Neural cell (in vitro differentiated cells): ENCODE measurements around the gene BTBD6. TPM values are rescaled to one million over a fixed set of nuclear protein-coding genes. Genes with fewer than 3 reads are reported as not detected.

Experiments used
- H2AFZ ChIP-seq: fragments of 200-600, 300-800 bp; sonication (generic), shearing (Covaris generic); 2 replicates; pipeline ENCODE4 v1.6.0; 2014; ENCODE audit warnings: low read depth, mild to moderate bottlenecking, antibody characterized with exemption, low read length, moderate library complexity
- H3F3A ChIP-seq: fragments of 200-600 bp; shearing (Covaris generic); 2 replicates; pipeline ENCODE4 v1.6.1; 2016; ENCODE audit warnings: mild to moderate bottlenecking, moderate library complexity, mixed read lengths, antibody characterized with exemption, low read length; ENCODE audit not compliant: insufficient read depth, poor library complexity, severe bottlenecking
- H3K27ac ChIP-seq: fragments of 200-600, 300-800 bp; sonication (generic), shearing (Covaris generic); 2 replicates; pipeline ENCODE4 v1.5.1; 2014; ENCODE audit warnings: mild to moderate bottlenecking, low read length, moderate library complexity
- H3K27me3 ChIP-seq: fragments of 300-800, 200-600 bp; sonication (generic), shearing (Covaris generic); 2 replicates; pipeline ENCODE4 v1.6.0; 2014; ENCODE audit warnings: mild to moderate bottlenecking, low read depth, low read length, moderate library complexity; ENCODE audit not compliant: insufficient read depth
- H3K36me3 ChIP-seq: fragments of 300-800, 200-600 bp; sonication (generic), shearing (Covaris generic); 2 replicates; pipeline ENCODE4 v1.5.1; 2014; ENCODE audit warnings: mild to moderate bottlenecking, antibody characterized with exemption, low read length, moderate library complexity; ENCODE audit not compliant: insufficient read depth
- H3K4me2 ChIP-seq: fragments of 300-800, 200-600 bp; sonication (generic), shearing (Covaris generic); 2 replicates; pipeline ENCODE4 v1.6.0; 2014; ENCODE audit warnings: mild to moderate bottlenecking, low read length
- H3K4me3 ChIP-seq: fragments of 300-800, 200-600 bp; sonication (generic), shearing (Covaris generic); 2 replicates; pipeline ENCODE4 v1.5.1; 2014; ENCODE audit warnings: mild to moderate bottlenecking, low read length, moderate library complexity
- H3K79me2 ChIP-seq: fragments of 200-600 bp; shearing (Covaris generic); replicated peaks from 2 replicates; pipeline ENCODE4 v1.6.0; 2014; ENCODE audit warnings: mild to moderate bottlenecking, low read length, moderate library complexity; ENCODE audit not compliant: insufficient read depth
- H3K9ac ChIP-seq: fragments of 300-800, 200-600 bp; sonication (generic), shearing (Covaris generic); 2 replicates; pipeline ENCODE4 v1.6.1; 2016; ENCODE audit warnings: mild to moderate bottlenecking, low read length, mixed read lengths
- H3K9me2 ChIP-seq: fragments of 200-600 bp; shearing (Covaris generic); 2 replicates; pipeline ENCODE4 v1.6.1; 2016; ENCODE audit warnings: mild to moderate bottlenecking, low read length, mixed read lengths; ENCODE audit not compliant: insufficient read depth
- H3K9me3 ChIP-seq: fragments of 200-600, 300-800 bp; sonication (generic), shearing (Covaris generic); 2 replicates; pipeline ENCODE4 v1.6.1; 2016; ENCODE audit warnings: mild to moderate bottlenecking, mixed run types, low read length, moderate library complexity, mixed read lengths
- H4K20me1 ChIP-seq: fragments of 200-600 bp; shearing (Covaris generic); 2 replicates; pipeline ENCODE4 v1.6.1; 2016; ENCODE audit warnings: mild to moderate bottlenecking, mixed run types; ENCODE audit not compliant: insufficient read depth
- EP300 ChIP-seq: fragments of 450-650 bp; conservative IDR thresholded peaks from 2 replicates; pipeline ENCODE4 v1.6.1; 2014; ENCODE audit warnings: antibody characterized with exemption, mild to moderate bottlenecking, moderate library complexity; ENCODE audit not compliant: poor library complexity, severe bottlenecking
- EZH2 ChIP-seq: fragments of 200-600, 300-800 bp; shearing (Covaris generic), sonication (generic); IDR thresholded peaks from 2 replicates; pipeline ENCODE4 v1.6.1; 2014; ENCODE audit warnings: antibody characterized with exemption, low read length, borderline replicate concordance, mild to moderate bottlenecking; ENCODE audit not compliant: insufficient read depth, poor library complexity, severe bottlenecking
- MXI1 ChIP-seq: fragments of 450-650 bp; conservative IDR thresholded peaks from 2 replicates; pipeline ENCODE4 v1.6.1; 2014; ENCODE audit warnings: antibody characterized with exemption, mild to moderate bottlenecking; ENCODE audit not compliant: poor library complexity, severe bottlenecking
- POLR2AphosphoS5 ChIP-seq: IDR thresholded peaks from 2 replicates; pipeline ENCODE4 v1.6.1; 2012
- RAD21 ChIP-seq: fragments of 450-650 bp; conservative IDR thresholded peaks from 2 replicates; pipeline ENCODE4 v1.6.1; 2014; ENCODE audit warnings: antibody characterized with exemption, mild to moderate bottlenecking, moderate library complexity
- SMC3 ChIP-seq: fragments of 450-650 bp; conservative IDR thresholded peaks from 2 replicates; pipeline ENCODE4 v1.6.1; 2014; ENCODE audit warnings: antibody characterized with exemption, mild to moderate bottlenecking, moderate library complexity; ENCODE audit not compliant: poor library complexity
- TAF1 ChIP-seq: IDR thresholded peaks from 2 replicates; pipeline ENCODE4 v1.6.1; 2012; ENCODE audit warnings: low read depth
- polyA plus RNA-seq: library from polyadenylated mRNA; depleted of rRNA; stranded (reverse); fragments of >200 nt; gene quantifications from 2 replicates; pipeline ENCODE4 v1.2.3, GENCODE V29; 2014
- TF ChIP-seq, protein P1 (sequence below): fragments of 450-650 bp; IDR thresholded peaks from 2 replicates; pipeline ENCODE4 v1.5.1; 2014; ENCODE audit warnings: antibody characterized with exemption, mild to moderate bottlenecking, moderate library complexity; ENCODE audit not compliant: poor library complexity, severe bottlenecking

Gene BTBD6
- polyA plus RNA-seq, 1 donor from 2014 or later = 94.1 TPM

DNA sequence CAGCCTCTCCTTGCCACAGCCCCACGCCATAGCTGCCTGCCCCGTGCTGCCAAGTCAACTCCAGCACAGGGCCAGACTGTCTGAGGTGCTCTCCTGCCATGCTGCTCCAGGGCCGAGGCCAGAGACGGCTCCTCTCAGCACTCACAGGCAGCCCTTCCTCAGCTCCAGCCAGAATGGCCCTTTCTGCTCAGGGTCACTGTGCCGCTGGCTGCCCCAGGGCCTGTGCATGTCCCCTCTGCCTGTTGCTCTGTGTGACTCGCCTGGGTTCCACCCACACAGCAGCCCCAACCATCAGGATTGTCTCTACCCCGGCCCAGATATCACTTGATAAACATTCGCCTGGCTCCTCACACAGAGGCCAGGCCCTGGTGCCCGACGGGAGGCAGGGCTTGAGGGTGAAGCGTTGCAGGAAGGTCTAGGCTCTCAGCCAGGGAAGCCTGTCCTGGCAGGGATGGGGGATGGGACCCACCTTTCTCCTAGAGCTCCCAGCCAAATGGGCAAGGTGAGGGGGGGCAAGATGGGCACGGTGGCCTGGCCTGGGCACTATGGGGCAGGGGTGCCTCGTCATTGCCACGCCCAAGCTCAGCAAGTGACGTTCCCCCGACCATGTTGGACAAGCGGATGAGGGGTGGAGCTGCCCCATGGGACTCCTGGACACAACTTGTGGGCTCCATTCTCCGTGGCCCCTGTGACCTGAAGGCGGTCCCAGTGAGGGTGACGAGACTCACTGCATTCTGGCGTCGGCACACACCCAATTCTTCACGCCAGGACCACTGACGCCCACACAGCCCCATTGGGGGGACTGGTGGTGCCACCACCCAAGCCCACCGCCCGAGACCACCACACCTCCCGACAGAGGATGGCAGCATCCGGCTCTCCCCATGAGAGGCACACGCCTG lies 27.4 kb upstream of the BTBD6 start:
- TF ChIP-seq EP300 = no peak
- no peak for TF ChIP-seq SMC3
- TF ChIP-seq EZH2 = no peak
- TF ChIP-seq MXI1 = no peak
- TF ChIP-seq TAF1 = no peak
- TF ChIP-seq RAD21 = no peak
- TF ChIP-seq, protein P1, sequence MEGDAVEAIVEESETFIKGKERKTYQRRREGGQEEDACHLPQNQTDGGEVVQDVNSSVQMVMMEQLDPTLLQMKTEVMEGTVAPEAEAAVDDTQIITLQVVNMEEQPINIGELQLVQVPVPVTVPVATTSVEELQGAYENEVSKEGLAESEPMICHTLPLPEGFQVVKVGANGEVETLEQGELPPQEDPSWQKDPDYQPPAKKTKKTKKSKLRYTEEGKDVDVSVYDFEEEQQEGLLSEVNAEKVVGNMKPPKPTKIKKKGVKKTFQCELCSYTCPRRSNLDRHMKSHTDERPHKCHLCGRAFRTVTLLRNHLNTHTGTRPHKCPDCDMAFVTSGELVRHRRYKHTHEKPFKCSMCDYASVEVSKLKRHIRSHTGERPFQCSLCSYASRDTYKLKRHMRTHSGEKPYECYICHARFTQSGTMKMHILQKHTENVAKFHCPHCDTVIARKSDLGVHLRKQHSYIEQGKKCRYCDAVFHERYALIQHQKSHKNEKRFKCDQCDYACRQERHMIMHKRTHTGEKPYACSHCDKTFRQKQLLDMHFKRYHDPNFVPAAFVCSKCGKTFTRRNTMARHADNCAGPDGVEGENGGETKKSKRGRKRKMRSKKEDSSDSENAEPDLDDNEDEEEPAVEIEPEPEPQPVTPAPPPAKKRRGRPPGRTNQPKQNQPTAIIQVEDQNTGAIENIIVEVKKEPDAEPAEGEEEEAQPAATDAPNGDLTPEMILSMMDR = no peak
- Histone ChIP-seq H3K4me2 (no peak overlapping the region), H3K36me3 (peaks cover 10% of the 10 kb centered on the region), H3K9ac (no peak overlapping the region), H3K4me3 (no peak overlapping the region), H2AFZ (no peak overlapping the region), H3K79me2 (no peaks in the 10 kb centered on the region), H3K9me3 (no peaks in the 10 kb centered on the region), H3K27me3 (no peaks in the 10 kb centered on the region), H3F3A (no peaks in the 10 kb centered on the region), H3K27ac (no peak overlapping the region), H4K20me1 (no peaks in the 10 kb centered on the region), H3K9me2 (no peaks in the 10 kb centered on the region)

DNA sequence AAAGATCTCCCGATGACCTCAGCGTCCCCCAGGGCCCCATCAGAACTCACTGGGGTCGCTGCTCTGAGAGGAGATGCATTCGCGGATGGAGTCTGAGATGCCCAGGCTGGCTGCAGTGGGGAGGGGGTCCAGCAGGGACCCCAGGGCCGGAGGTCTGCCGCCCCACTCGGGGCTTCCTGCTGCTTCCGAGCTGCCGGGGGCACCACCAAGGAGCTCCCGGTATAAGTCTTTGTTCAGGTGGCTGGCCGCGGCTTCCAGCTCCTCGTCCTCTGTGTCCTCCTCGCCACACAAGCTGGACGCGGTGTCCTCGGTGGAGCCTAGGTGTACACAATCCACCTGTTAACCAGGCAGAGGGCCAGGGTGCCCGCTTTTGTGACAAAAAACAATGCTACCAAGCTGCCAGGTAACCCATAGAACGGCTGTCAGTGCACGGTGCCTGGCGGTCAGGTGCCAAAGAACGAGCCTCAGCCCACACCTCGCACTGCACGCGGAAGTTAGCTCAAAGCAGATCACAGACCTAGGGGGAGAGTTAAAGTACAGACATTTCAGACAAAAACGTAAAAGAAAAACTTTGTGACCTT lies 26.6 kb upstream of the BTBD6 start:
- H3K27me3 ChIP-seq = no peaks in the 10 kb centered on the region
- no peak overlapping the region for H3K4me3 ChIP-seq
- no peak overlapping the region for H3K4me2 ChIP-seq
- peaks cover 15% of the 10 kb centered on the region for H3K36me3 ChIP-seq
- H3K27ac ChIP-seq = no peak overlapping the region
- H3F3A ChIP-seq = no peaks in the 10 kb centered on the region
- H3K9me3 ChIP-seq = no peaks in the 10 kb centered on the region
- TF ChIP-seq SMC3 = no peak
- TF ChIP-seq POLR2AphosphoS5 = no peak
- no peak for TF ChIP-seq RAD21
- H3K9ac ChIP-seq = no peak overlapping the region
- no peaks in the 10 kb centered on the region for H4K20me1 ChIP-seq
- H2AFZ ChIP-seq = no peak overlapping the region
- H3K79me2 ChIP-seq = no peaks in the 10 kb centered on the region
- H3K9me2 ChIP-seq = no peaks in the 10 kb centered on the region

DNA sequence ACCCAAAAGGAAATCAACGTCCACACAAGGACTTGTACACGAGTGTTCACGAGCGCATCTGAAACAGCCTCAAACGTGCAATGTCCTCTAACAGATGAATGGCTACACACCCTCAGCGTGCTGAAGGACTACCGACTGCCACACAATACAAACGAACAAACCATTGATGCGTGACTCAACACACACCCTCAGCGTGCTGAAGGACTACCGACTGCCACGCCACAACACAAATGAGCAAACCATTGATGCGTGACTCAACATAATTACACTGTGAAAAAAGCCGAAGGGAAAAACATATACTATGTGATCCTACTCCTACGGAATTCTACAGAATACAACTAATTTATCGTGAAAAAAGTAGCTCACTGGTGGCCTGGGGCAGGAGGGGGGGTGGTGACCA lies 25.1 kb upstream of the BTBD6 start:
- no peaks in the 10 kb centered on the region for H3F3A ChIP-seq
- H3K27ac ChIP-seq = no peak overlapping the region
- TF ChIP-seq EP300 (no peak), TAF1 (no peak), SMC3 (no peak), POLR2AphosphoS5 (no peak)
- H3K4me2 ChIP-seq = no peak overlapping the region
- no peaks in the 10 kb centered on the region for H3K9me3 ChIP-seq
- H2AFZ ChIP-seq = no peak overlapping the region
- no peak overlapping the region for H3K9ac ChIP-seq
- H3K36me3 ChIP-seq = peaks cover 16% of the 10 kb centered on the region
- H3K9me2 ChIP-seq = no peaks in the 10 kb centered on the region
- no peaks in the 10 kb centered on the region for H3K27me3 ChIP-seq
- H3K4me3 ChIP-seq = no peak overlapping the region
- no peaks in the 10 kb centered on the region for H3K79me2 ChIP-seq
- H4K20me1 ChIP-seq = no peaks in the 10 kb centered on the region
